Muscle layer of colon (tissue), 2 donors: ENCODE results near the gene KCNH4.

Experiments
- H3K27ac ChIP-seq: one replicate; pipeline ENCODE4 v1.7.0; 2013; ENCODE audit warnings: low read depth, mild to moderate bottlenecking, low read length, moderate library complexity
- H3K27me3 ChIP-seq, 2 donors: one replicate each; pipeline ENCODE4 v1.7.0; 2013; ENCODE audit warnings: low read length in 2 of 2, mild to moderate bottlenecking in 2 of 2; ENCODE audit not compliant: insufficient read depth in 2 of 2, control insufficient read depth in 1 of 2
- H3K36me3 ChIP-seq: one replicate; pipeline ENCODE4 v1.7.0; 2013; ENCODE audit warnings: mild to moderate bottlenecking, low read length; ENCODE audit not compliant: insufficient read depth
- H3K4me1 ChIP-seq: one replicate; pipeline ENCODE4 v1.7.0; 2013; ENCODE audit warnings: mild to moderate bottlenecking, low read length; ENCODE audit not compliant: insufficient read depth
- H3K4me3 ChIP-seq, 2 donors: one replicate each; pipeline ENCODE4 v1.7.0; 2013; ENCODE audit warnings: low read length in 2 of 2, low read depth in 1 of 2, mild to moderate bottlenecking in 1 of 2, moderate library complexity in 1 of 2
- H3K9ac ChIP-seq: one replicate; pipeline ENCODE4 v1.7.0; 2013; ENCODE audit warnings: low read length
- H3K9me3 ChIP-seq: one replicate; pipeline ENCODE4 v1.7.0; 2013; ENCODE audit warnings: mild to moderate bottlenecking, low read length
- donor health status: abdominal sarcoma.
- donor health status: Adenocarcinoma of cecum.

KCNH4 gene

GRCh38 chr17:42110301-42111264 lies 70.4 kb downstream of the KCNH4 start:
- H3K27ac ChIP-seq = peak overlapping the region; percentile 83
- H3K9me3 ChIP-seq = no peaks in the 10 kb centered on the region
- H3K4me1 ChIP-seq = peaks cover 20% of the 10 kb centered on the region
- no peak overlapping the region for H3K4me3 ChIP-seq
- no peaks in the 10 kb centered on the region for H3K27me3 ChIP-seq
- H3K36me3 ChIP-seq = peaks cover 12% of the 10 kb centered on the region
- no peak overlapping the region for H3K9ac ChIP-seq

GRCh38 chr17:42109086-42109485 lies 71.9 kb downstream of the KCNH4 start:
- H3K27ac ChIP-seq = no peak overlapping the region
- no peak overlapping the region for H3K4me3 ChIP-seq
- H3K9me3 ChIP-seq = no peaks in the 10 kb centered on the region
- peaks cover 12% of the 10 kb centered on the region for H3K36me3 ChIP-seq
- no peak overlapping the region for H3K9ac ChIP-seq
- H3K27me3 ChIP-seq = no peaks in the 10 kb centered on the region
- H3K4me1 ChIP-seq = peaks cover 20% of the 10 kb centered on the region

- H3K4me3 ChIP-seq = no peak overlapping the region
Observed at GRCh38 chr17:42107597-42108576, 73.1 kb downstream of the KCNH4 start.

DNA sequence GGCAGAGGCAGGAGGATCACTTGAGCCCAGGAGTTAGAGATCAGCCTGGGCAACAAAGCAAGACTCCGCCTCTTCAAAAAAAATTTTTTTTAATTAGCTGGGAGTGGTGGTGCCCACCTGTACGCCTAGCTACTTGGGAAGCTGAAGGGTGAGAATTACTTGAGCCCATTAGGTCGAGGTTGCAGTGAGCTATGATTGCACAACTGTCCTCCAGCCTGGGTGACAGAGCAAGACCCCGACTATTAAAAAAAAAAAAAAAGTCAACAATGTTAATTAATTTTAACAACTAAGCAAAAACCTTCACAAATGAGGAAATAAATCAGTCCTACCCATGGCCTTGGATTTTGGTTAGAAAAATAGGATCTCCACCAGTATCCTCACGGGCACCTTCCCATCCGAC lies 73.8 kb downstream of the KCNH4 start:
- Histone ChIP-seq H3K36me3 (peaks cover 13% of the 10 kb centered on the region), H3K9me3 (no peaks in the 10 kb centered on the region), H3K4me3 (no peak overlapping the region), H3K4me1 (peaks cover 13% of the 10 kb centered on the region), H3K27ac (no peak overlapping the region), H3K9ac (no peak overlapping the region), H3K27me3 (no peaks in the 10 kb centered on the region)

More at GRCh38 chr17:42107597-42108576, 73.1 kb downstream of the KCNH4 start:
- no peaks in the 10 kb centered on the region for H3K27me3 ChIP-seq
- no peak overlapping the region for H3K27ac ChIP-seq
- no peaks in the 10 kb centered on the region for H3K9me3 ChIP-seq
- H3K4me1 ChIP-seq = peaks cover 15% of the 10 kb centered on the region
- H3K9ac ChIP-seq = no peak overlapping the region
- H3K36me3 ChIP-seq = peaks cover 13% of the 10 kb centered on the region
